HG03196 (cell line): ENCODE results near the gene ABCA6.

Experiments used
- ATAC-seq: cut with Tn5 transposase; IDR thresholded peaks from one replicate; pipeline ENCODE4 v1.9.1; 2021; ENCODE audit not compliant: unreplicated experiment

The ABCA6 gene

DNA sequence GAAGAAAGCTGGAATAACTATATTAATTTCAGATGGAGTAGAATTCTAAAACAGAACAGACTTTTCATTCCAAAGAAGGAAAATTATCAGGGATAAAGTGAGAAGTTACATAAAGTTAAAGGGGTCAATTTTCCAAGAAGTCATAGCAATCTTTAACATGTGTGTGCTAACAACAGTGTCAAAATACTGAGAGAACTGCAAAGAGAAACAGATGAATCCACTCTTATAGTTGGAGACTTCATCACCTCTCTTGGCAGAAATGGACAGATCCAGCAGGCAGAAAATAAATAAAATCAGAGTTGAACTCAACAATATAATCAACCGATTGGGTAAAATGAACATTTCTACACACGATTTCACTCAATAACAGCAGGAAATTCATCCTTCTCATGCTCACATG lies 86.4 kb downstream of the ABCA6 start:
- ATAC-seq, result no peak

DNA sequence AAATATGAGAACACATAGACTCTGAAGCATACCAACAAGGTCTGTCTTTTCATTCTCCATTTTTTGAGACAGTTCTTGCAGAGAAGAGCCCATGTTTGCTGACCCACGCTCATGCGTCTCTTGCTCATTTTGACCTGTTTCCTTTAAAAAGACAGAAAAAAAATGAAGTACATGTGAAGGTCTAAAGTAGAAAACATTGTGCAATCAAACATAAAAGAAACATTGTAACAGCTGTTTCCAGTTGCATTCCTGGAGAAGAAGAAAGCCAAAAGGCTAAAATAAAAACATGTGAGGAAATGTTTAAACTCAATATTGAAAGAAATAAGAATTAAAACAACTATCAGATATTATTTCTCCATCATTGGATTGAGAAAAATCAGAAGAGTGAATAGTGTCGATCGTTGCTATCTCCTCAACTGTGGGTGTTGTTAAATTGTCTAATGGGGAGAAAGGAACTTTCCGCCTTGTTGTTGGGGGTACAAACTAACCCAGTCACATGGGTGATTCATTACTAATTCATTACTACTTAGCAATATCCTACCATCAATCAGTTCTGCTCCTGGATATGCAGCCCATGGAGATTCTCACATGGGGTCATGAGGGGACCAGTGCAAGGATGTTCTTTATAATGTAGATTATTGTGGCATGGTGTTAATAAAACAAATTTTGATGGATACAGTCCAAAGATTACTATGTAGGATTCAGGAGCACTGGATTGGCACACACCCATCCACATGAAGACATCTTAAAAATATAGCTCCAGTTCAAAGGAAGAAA lies 90.5 kb downstream of the ABCA6 start:
- ATAC-seq, result no peak

DNA sequence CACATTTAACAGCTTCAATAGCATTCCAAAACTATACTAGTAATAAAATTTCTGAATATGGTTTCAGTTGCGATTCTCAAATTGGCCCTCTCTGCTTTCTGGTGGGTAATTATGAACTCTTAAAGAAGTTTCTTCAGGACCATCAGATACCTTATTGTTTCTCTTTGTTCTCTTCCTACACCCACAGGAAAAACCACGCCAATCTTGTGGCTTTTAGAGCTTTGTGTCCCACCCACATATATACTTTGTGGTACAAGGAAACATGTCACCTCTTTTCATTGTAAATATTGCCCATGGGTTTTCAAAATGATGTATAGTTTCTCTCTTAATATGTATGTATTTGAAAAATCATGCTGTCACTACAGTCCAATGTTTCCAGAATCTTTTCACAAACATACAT lies 93.1 kb downstream of the ABCA6 start:
- no peak for ATAC-seq

DNA sequence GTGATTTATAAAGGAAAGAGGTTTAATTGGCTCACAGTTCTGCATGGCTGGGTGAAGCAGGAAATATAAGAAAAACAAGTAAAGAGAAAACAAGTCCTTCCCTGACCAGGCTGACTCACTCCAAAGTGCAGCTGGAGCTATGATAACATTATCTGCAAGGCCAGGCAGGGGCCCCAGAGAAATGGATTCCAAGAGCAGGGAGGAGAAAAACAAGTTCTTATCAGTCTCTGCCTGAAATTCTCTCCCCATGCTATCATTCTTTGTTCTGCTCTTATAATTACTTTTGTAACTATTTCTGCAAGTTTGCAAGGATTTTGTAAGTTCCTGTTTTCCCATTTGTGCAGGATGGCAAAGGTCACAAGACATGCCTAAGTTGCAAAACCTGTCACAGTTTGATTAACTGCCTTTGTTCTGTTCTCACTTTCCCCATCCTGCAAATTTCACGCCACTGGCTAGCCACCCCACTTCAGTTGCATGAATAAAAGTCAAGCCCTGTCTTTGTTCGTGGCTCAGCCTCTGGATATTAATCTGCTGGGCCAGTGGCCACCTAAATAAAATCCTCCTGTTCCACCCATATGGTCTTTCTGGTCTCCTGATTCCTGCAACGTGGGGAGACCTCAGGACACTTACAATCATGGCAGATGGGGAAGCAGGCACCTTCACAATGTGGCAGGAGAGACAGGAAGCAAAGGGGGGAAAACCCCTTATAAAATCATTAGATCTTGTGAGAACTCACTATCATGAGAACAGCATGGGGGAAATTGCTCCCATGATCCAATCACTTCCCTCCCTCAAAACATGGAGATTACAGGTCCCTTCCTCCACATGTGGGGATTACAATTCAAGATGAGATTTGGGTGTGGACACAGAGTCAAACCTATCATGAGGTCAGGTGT lies 94.1 kb downstream of the ABCA6 start:
- ATAC-seq, result no peak

DNA sequence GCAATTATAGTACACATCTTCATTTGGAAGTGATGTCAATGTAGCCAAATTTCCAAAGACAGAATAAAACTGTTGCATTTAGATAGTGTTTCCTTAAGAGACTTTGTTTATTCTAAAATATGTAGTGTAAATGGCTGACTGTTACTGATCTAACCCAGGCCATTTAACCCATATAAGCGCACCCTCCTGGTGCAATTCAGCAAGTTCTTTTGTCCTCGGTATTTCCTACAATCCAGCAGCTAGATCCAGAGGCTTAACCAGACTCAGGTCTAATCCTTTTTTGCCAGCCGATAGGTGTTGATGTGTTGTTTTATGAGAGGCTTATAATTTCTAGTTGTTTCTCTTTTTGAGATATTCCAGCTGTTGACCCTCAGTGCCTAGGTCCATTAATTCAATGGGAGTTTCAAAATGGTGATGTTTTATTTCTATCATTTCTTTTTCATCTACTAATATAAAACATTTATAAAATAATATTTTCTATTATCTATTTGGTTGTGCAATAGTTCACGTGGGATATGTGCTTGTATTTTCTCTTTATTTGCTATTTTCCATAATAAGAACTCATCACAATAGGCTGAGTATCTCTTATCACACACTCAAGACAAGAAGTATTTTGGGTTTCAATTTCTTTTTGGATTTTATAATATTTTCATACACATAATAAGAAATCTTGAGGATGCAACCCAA lies 95.4 kb downstream of the ABCA6 start:
- ATAC-seq, result no peak

DNA sequence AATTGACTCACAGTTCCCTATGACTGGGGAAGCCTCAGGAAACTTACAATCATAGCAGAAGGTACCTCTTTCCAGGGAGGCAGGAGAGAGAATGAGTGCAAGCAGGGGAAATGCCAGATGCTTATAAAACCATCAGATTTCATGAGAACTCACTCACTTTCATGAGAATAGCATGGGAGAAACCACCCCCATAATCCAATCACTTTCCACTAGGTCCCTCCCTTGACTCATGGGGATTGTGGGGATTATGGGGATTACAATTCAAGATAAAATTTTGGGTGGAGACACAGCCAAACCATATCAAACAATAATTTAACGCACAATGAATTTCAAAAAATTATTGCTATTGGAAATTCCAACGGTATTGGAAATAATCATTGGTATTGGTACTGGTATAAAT lies 96.0 kb downstream of the ABCA6 start:
- ATAC-seq, result no peak

DNA sequence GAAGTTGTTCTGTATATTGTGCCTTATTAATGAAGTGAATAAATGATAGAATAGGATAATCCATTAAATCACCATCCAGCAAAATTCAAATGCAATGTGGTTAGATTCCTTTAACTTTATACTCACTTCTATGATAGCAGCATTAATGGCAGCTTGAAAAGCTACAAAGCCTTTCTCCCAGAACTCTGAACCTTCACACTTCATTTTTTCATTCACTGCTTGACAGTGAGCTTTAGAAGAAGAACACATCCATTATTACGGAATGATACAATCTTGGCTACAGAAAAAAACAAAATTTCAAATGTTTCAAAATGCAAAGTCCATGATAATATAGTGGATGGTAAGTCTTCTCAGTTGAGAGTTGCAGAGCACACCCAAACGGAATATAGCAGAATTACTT lies 97.3 kb downstream of the ABCA6 start:
- no peak for ATAC-seq

DNA sequence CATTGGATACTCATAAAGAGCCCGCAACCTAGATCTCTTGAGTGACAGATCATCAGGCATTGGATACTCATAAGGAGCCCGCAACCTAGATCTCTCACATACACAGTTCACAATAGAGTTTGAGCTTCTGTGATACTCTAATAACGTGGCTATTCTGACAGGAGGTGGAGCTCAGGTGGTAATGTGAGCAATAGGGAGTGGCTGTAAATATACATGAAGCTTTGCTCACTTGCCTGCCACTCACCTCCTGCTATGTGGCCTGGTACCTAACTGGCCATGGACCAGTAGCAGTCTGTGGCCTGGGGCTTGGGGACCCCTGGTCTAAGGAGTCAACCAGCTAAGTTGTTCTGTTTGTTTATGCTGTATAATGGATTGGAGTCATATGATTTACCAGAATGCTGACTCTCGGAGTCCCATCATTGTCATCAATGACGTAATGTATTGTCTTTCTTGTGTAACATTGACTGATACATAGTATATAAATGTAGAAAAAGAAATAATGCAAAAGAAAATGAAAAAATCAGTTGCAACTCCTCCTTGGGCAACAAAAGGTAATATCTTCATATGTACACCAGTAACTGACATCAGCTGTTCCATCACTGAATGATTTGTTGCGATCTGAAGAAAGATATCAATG lies 98.5 kb downstream of the ABCA6 start:
- ATAC-seq, result no peak

DNA sequence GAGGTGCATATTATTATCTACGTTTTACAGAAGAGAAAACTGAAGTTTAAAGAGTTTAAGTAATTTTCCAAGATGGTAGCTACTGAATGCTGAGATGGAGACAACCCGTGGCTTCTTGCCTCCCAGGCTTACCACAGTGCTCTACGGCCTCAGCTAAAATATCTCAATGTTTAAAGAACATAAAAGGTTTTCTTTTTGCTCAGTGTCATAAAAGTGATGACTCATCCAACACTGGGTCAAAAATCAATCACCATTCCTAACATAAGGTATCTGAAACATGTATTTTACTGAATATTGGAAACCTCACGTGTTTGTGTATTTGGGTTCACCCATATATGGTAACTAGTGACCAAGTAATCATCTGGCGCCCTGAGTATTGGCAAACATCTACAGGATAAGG lies 99.4 kb downstream of the ABCA6 start:
- no peak for ATAC-seq

DNA sequence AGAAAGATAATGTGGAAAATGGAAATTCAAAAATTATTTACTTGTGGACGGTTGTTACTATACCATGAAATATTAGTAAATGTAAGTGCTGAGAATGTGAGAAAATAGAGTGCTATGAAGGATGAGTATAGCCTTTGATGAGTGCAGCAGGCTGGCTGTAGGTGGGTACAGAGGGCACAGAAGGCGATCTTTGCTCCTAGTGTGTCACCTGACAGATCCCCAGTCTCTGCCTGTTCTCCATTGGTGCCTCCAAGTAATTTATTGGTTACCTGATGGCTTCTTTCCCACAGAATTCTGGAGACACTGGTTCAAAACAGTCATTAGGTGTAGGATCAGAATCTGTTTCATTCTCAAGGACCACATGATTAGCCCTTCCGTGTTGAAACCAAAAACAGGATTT lies 109.9 kb downstream of the ABCA6 start:
- no peak for ATAC-seq

DNA sequence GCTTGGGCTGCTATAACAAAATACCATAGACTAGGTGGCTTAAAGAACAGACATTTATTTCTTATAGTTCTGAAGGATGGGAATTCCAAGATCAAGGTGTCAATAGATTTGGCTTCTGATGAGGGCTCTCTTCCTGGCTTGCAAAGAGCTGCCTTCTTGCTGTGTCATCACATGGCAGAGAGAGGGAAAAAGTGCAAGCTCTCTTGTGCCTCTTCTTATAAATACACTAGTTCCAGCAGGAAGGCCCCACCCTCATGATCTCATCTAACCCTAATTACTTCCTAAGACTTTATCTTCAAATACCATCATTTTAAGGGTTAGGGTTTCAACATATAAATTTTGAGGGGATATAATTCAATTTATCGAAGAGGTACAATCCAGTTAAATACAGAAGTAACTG lies 111.5 kb downstream of the ABCA6 start:
- ATAC-seq, result no peak
